Activated naive CD8-positive, alpha-beta T cell treated with anti-CD3 and anti-CD28 coated beads for 36 hours (primary cell): ENCODE results near the gene TBC1D10B. TPM values are rescaled to one million over a fixed set of nuclear protein-coding genes. Genes with fewer than 3 reads are reported as not detected.
A peak's percentile ranks its signal among the peaks of the same experiment; 100 is the strongest.

ENCODE experiments used
- DNase-seq: peaks from one replicate; pipeline ENCODE4 v3.0.0; 2021
- H3K27ac Mint-ChIP-seq: one replicate; pipeline ENCODE4 v1.8.0; 2022; ENCODE audit warnings: mild to moderate bottlenecking, moderate library complexity, mixed read lengths
- H3K27me3 Mint-ChIP-seq: one replicate; pipeline ENCODE4 v1.8.0; 2022; ENCODE audit warnings: mild to moderate bottlenecking, mixed read lengths
- H3K36me3 Mint-ChIP-seq: one replicate; pipeline ENCODE4 v1.8.0; 2021; ENCODE audit warnings: mild to moderate bottlenecking, mixed read lengths
- H3K4me1 Mint-ChIP-seq: one replicate; pipeline ENCODE4 v1.8.0; 2021; ENCODE audit warnings: mixed read lengths
- H3K4me3 Mint-ChIP-seq: one replicate; pipeline ENCODE4 v1.8.0; 2022; ENCODE audit warnings: mild to moderate bottlenecking, moderate library complexity, mixed read lengths
- H3K9me3 Mint-ChIP-seq: one replicate; pipeline ENCODE4 v1.8.0; 2022; ENCODE audit warnings: mixed read lengths
- total RNA-seq, 2 experiments: library from RNA; stranded (reverse); gene quantifications; one replicate each; pipeline ENCODE4 v1.2.3, GENCODE V29; 2021

The TBC1D10B gene
- total RNA-seq, 2 experiments from 2014 or later: 43.2 to 45.7 TPM

GRCh38 chr16:30369091-30369937 is 980 bp downstream of the TBC1D10B start:
- Mint-ChIP-seq H3K4me1 (peaks cover 38% of the 10 kb centered on the region), H3K9me3 (no peaks in the 10 kb centered on the region), H3K27me3 (peaks cover 4% of the 10 kb centered on the region), H3K4me3 (peak overlapping the region; percentile 93), H3K36me3 (peaks cover 14% of the 10 kb centered on the region), H3K27ac (peak overlapping the region; percentile 78)
- peak; percentile 41 for DNase-seq

GRCh38 chr16:30368792-30369090 is 1.6 kb downstream of the TBC1D10B start:
- H3K27me3 Mint-ChIP-seq: peaks cover 4% of the 10 kb centered on the region
- H3K9me3 Mint-ChIP-seq: no peaks in the 10 kb centered on the region
- no peak for DNase-seq
- H3K4me1 Mint-ChIP-seq: peaks cover 38% of the 10 kb centered on the region
- H3K36me3 Mint-ChIP-seq: peaks cover 14% of the 10 kb centered on the region
- peak overlapping the region; percentile 93 for H3K4me3 Mint-ChIP-seq
- peak overlapping the region; percentile 78 for H3K27ac Mint-ChIP-seq

GRCh38 chr16:30368122-30368791 is 2.0 kb downstream of the TBC1D10B start:
- DNase-seq: no peak
- Mint-ChIP-seq H3K4me3 (peak overlapping the region; percentile 93), H3K4me1 (peaks cover 38% of the 10 kb centered on the region), H3K36me3 (peaks cover 14% of the 10 kb centered on the region), H3K9me3 (no peaks in the 10 kb centered on the region), H3K27me3 (peaks cover 4% of the 10 kb centered on the region), H3K27ac (peak overlapping the region; percentile 78)

- peaks cover 38% of the 10 kb centered on the region for H3K4me1 Mint-ChIP-seq
- peaks cover 18% of the 10 kb centered on the region for H3K36me3 Mint-ChIP-seq
- H3K27me3 Mint-ChIP-seq: peaks cover 4% of the 10 kb centered on the region
- DNase-seq: no peak
- no peaks in the 10 kb centered on the region for H3K9me3 Mint-ChIP-seq
- H3K4me3 Mint-ChIP-seq: peak overlapping the region; percentile 93
- no peak overlapping the region for H3K27ac Mint-ChIP-seq
These were observed 2.8 kb downstream of the TBC1D10B start for GRCh38 chr16:30367349-30368009.

GRCh38 chr16:30366511-30366910 is 3.8 kb downstream of the TBC1D10B start:
- Mint-ChIP-seq H3K9me3 (no peaks in the 10 kb centered on the region), H3K27ac (no peak overlapping the region), H3K36me3 (peaks cover 20% of the 10 kb centered on the region), H3K27me3 (peaks cover 4% of the 10 kb centered on the region), H3K4me3 (peak overlapping the region; percentile 93), H3K4me1 (peaks cover 30% of the 10 kb centered on the region)
- DNase-seq: no peak

- H3K27ac Mint-ChIP-seq: no peak overlapping the region
- peaks cover 26% of the 10 kb centered on the region for H3K4me1 Mint-ChIP-seq
- no peaks in the 10 kb centered on the region for H3K27me3 Mint-ChIP-seq
These were observed 5.1 kb downstream of the TBC1D10B start for GRCh38 chr16:30365200-30365599.

GRCh38 chr16:30361180-30361579 is 9.1 kb downstream of the TBC1D10B start:
- Mint-ChIP-seq H3K9me3 (no peaks in the 10 kb centered on the region), H3K36me3 (peaks cover 15% of the 10 kb centered on the region), H3K4me3 (no peak overlapping the region), H3K4me1 (peaks cover 11% of the 10 kb centered on the region), H3K27me3 (no peaks in the 10 kb centered on the region), H3K27ac (no peak overlapping the region)
- no peak for DNase-seq

More at GRCh38 chr16:30365200-30365599, 5.1 kb downstream of the TBC1D10B start:
- Mint-ChIP-seq H3K9me3 (no peaks in the 10 kb centered on the region), H3K4me3 (no peak overlapping the region), H3K36me3 (peaks cover 20% of the 10 kb centered on the region)
- no peak for DNase-seq

GRCh38 chr16:30359871-30360170 is 10.5 kb downstream of the TBC1D10B start:
- peaks cover 12% of the 10 kb centered on the region for H3K36me3 Mint-ChIP-seq
- peaks cover 16% of the 10 kb centered on the region for H3K4me1 Mint-ChIP-seq
- H3K9me3 Mint-ChIP-seq: no peaks in the 10 kb centered on the region
- no peak overlapping the region for H3K27ac Mint-ChIP-seq
- no peak for DNase-seq
- H3K4me3 Mint-ChIP-seq: no peak overlapping the region
- H3K27me3 Mint-ChIP-seq: no peaks in the 10 kb centered on the region

- H3K9me3 Mint-ChIP-seq: no peaks in the 10 kb centered on the region
- peaks cover 12% of the 10 kb centered on the region for H3K36me3 Mint-ChIP-seq
- no peak overlapping the region for H3K4me3 Mint-ChIP-seq
- no peak overlapping the region for H3K27ac Mint-ChIP-seq
- no peaks in the 10 kb centered on the region for H3K27me3 Mint-ChIP-seq
- peaks cover 20% of the 10 kb centered on the region for H3K4me1 Mint-ChIP-seq
- DNase-seq: no peak
These were observed 11.1 kb downstream of the TBC1D10B start for GRCh38 chr16:30358990-30359870.

GRCh38 chr16:30358577-30358936 is 11.7 kb downstream of the TBC1D10B start:
- H3K4me1 Mint-ChIP-seq: peaks cover 22% of the 10 kb centered on the region
- DNase-seq: no peak
- no peaks in the 10 kb centered on the region for H3K9me3 Mint-ChIP-seq
- no peak overlapping the region for H3K4me3 Mint-ChIP-seq
- H3K27me3 Mint-ChIP-seq: no peaks in the 10 kb centered on the region
- H3K27ac Mint-ChIP-seq: no peak overlapping the region
- H3K36me3 Mint-ChIP-seq: peaks cover 12% of the 10 kb centered on the region

- no peak for DNase-seq
- H3K4me1 Mint-ChIP-seq: peaks cover 25% of the 10 kb centered on the region
- H3K9me3 Mint-ChIP-seq: no peaks in the 10 kb centered on the region
- no peak overlapping the region for H3K27ac Mint-ChIP-seq
- H3K36me3 Mint-ChIP-seq: peaks cover 11% of the 10 kb centered on the region
- no peaks in the 10 kb centered on the region for H3K27me3 Mint-ChIP-seq
- H3K4me3 Mint-ChIP-seq: no peak overlapping the region
These were observed 12.3 kb downstream of the TBC1D10B start for GRCh38 chr16:30357715-30358576.

- Mint-ChIP-seq H3K27ac (peak overlapping the region; percentile 30), H3K36me3 (peaks cover 15% of the 10 kb centered on the region), H3K4me3 (no peak overlapping the region), H3K27me3 (no peaks in the 10 kb centered on the region), H3K9me3 (no peaks in the 10 kb centered on the region), H3K4me1 (peaks cover 28% of the 10 kb centered on the region)
- DNase-seq: no peak
These were observed 13.1 kb downstream of the TBC1D10B start for GRCh38 chr16:30357085-30357714.

- no peak for DNase-seq
- Mint-ChIP-seq H3K4me3 (peak overlapping the region; percentile 91), H3K27ac (peak overlapping the region; percentile 92), H3K9me3 (no peaks in the 10 kb centered on the region), H3K4me1 (peaks cover 31% of the 10 kb centered on the region), H3K27me3 (no peaks in the 10 kb centered on the region), H3K36me3 (peaks cover 18% of the 10 kb centered on the region)
These were observed 13.8 kb downstream of the TBC1D10B start for GRCh38 chr16:30356401-30357084.
